ENCODE measurements around the gene TMEM203.

- TF ChIP-seq EZH2 (IDR thresholded peaks at IDR 0.05; ENCODE audit: low read depth, unreplicated experiment) = no peak
- TF ChIP-seq CTCF (conservative IDR thresholded peaks at IDR 0.05; ENCODE audit: low read depth in 2 of 2) = no peak
- no peak for TF ChIP-seq STAT1 (IDR thresholded peaks at IDR 0.05; ENCODE audit: unreplicated experiment)
- no peak for TF ChIP-seq EZH2phosphoT487 (IDR thresholded peaks at IDR 0.05; ENCODE audit: unreplicated experiment)
- TF ChIP-seq POLR2AphosphoS5 (IDR thresholded peaks at IDR 0.05; ENCODE audit: low read depth) = no peak
These were observed 9.9 kb upstream of the TMEM203 start for GRCh38 chr9:137215196-137215986.
